Mucosa of stomach (tissue), 1 donor: Measurements from ENCODE around the gene LILRA6.
"Not testable (repeated sequence)": the region's sequence is repeated elsewhere in the genome, so short reads cannot be mapped to it uniquely, and the experiment has no call there.

Experiments
- H3K27me3 ChIP-seq: one replicate; pipeline ENCODE4 v1.7.0; 2013; ENCODE audit warnings: mild to moderate bottlenecking, low read length; ENCODE audit not compliant: control insufficient read depth, insufficient read depth
- H3K36me3 ChIP-seq: one replicate; pipeline ENCODE4 v1.7.0; 2013; ENCODE audit warnings: low read length; ENCODE audit not compliant: control insufficient read depth, insufficient read depth
- H3K4me1 ChIP-seq: one replicate; pipeline ENCODE4 v1.7.0; 2013; ENCODE audit warnings: mild to moderate bottlenecking, low read length; ENCODE audit not compliant: control insufficient read depth, insufficient read depth
- H3K4me3 ChIP-seq: one replicate; pipeline ENCODE4 v1.7.0; 2013; ENCODE audit warnings: low read length
- H3K9ac ChIP-seq: one replicate; pipeline ENCODE4 v1.7.0; 2013; ENCODE audit warnings: mild to moderate bottlenecking, low read length, moderate library complexity
- H3K9me3 ChIP-seq: one replicate; pipeline ENCODE4 v1.7.0; 2013; ENCODE audit warnings: mild to moderate bottlenecking, low read length, moderate library complexity; ENCODE audit not compliant: control insufficient read depth
- donor health status: Pancreatic carcinoma.

Gene LILRA6

GRCh38 chr19:54240372-54241336 is 1.9 kb downstream of the LILRA6 start:
- H3K9me3 ChIP-seq, H3K36me3 ChIP-seq, H3K4me3 ChIP-seq, H3K4me1 ChIP-seq, H3K9ac ChIP-seq, H3K27me3 ChIP-seq: not testable (repeated sequence)

GRCh38 chr19:54239491-54240371 is 2.9 kb downstream of the LILRA6 start:
- H3K4me1 ChIP-seq, H3K4me3 ChIP-seq, H3K27me3 ChIP-seq, H3K9ac ChIP-seq, H3K36me3 ChIP-seq, H3K9me3 ChIP-seq: not testable (repeated sequence)

- H3K9me3 ChIP-seq: no peaks in the 10 kb centered on the region
- H3K27me3 ChIP-seq: peaks cover 1% of the 10 kb centered on the region
- H3K4me1 ChIP-seq: no peaks in the 10 kb centered on the region
- no peak overlapping the region for H3K4me3 ChIP-seq
- no peak overlapping the region for H3K9ac ChIP-seq
- no peaks in the 10 kb centered on the region for H3K36me3 ChIP-seq
Measured at GRCh38 chr19:54233941-54234340, 8.6 kb downstream of the LILRA6 start.

- Histone ChIP-seq H3K9me3 (no peaks in the 10 kb centered on the region), H3K27me3 (no peaks in the 10 kb centered on the region), H3K4me1 (no peaks in the 10 kb centered on the region), H3K9ac (no peak overlapping the region), H3K36me3 (no peaks in the 10 kb centered on the region), H3K4me3 (no peak overlapping the region)
Measured at GRCh38 chr19:54231077-54231931, 11.3 kb downstream of the LILRA6 start.

GRCh38 chr19:54230031-54230430 is 12.6 kb downstream of the LILRA6 start:
- H3K27me3 ChIP-seq: no peaks in the 10 kb centered on the region
- H3K4me3 ChIP-seq: no peak overlapping the region
- H3K9me3 ChIP-seq: no peaks in the 10 kb centered on the region
- no peaks in the 10 kb centered on the region for H3K4me1 ChIP-seq
- H3K9ac ChIP-seq: no peak overlapping the region
- H3K36me3 ChIP-seq: no peaks in the 10 kb centered on the region

GRCh38 chr19:54229146-54229545 is 13.4 kb downstream of the LILRA6 start:
- Histone ChIP-seq H3K36me3 (no peaks in the 10 kb centered on the region), H3K4me1 (no peaks in the 10 kb centered on the region), H3K4me3 (no peak overlapping the region), H3K9me3 (no peaks in the 10 kb centered on the region), H3K27me3 (no peaks in the 10 kb centered on the region), H3K9ac (no peak overlapping the region)

GRCh38 chr19:54224619-54225018 is 18.0 kb downstream of the LILRA6 start:
- H3K36me3 ChIP-seq, H3K4me3 ChIP-seq, H3K4me1 ChIP-seq, H3K27me3 ChIP-seq, H3K9me3 ChIP-seq, H3K9ac ChIP-seq: not testable (repeated sequence)

GRCh38 chr19:54223937-54224281 is 18.7 kb downstream of the LILRA6 start:
- not testable (repeated sequence) for H3K4me3 ChIP-seq, H3K4me1 ChIP-seq, H3K36me3 ChIP-seq, H3K27me3 ChIP-seq, H3K9me3 ChIP-seq, H3K9ac ChIP-seq

- not testable (repeated sequence) for H3K4me3 ChIP-seq, H3K9me3 ChIP-seq, H3K9ac ChIP-seq, H3K36me3 ChIP-seq, H3K4me1 ChIP-seq, H3K27me3 ChIP-seq
Measured at GRCh38 chr19:54223277-54223936, 19.2 kb downstream of the LILRA6 start.

- not testable (repeated sequence) for H3K4me3 ChIP-seq, H3K36me3 ChIP-seq, H3K27me3 ChIP-seq, H3K4me1 ChIP-seq, H3K9me3 ChIP-seq, H3K9ac ChIP-seq
Measured at GRCh38 chr19:54222474-54223276, 19.9 kb downstream of the LILRA6 start, which contains the start of gene LILRB3. TSS of gene LILRB3 (minus strand) at chr19:54223007. CDS start at chr19:54222976, 31 bp downstream.

GRCh38 chr19:54221947-54222346 is 20.6 kb downstream of the LILRA6 start:
- not testable (repeated sequence) for H3K4me1 ChIP-seq, H3K27me3 ChIP-seq, H3K36me3 ChIP-seq, H3K4me3 ChIP-seq, H3K9me3 ChIP-seq, H3K9ac ChIP-seq
